AG08395 (cell line): ENCODE results near the gene HECTD4.

Experiments used
- DNase-seq: peaks from one replicate; pipeline ENCODE4 v3.0.0; 2012; ENCODE audit warnings: mixed read lengths, low spot score

Gene HECTD4

DNA sequence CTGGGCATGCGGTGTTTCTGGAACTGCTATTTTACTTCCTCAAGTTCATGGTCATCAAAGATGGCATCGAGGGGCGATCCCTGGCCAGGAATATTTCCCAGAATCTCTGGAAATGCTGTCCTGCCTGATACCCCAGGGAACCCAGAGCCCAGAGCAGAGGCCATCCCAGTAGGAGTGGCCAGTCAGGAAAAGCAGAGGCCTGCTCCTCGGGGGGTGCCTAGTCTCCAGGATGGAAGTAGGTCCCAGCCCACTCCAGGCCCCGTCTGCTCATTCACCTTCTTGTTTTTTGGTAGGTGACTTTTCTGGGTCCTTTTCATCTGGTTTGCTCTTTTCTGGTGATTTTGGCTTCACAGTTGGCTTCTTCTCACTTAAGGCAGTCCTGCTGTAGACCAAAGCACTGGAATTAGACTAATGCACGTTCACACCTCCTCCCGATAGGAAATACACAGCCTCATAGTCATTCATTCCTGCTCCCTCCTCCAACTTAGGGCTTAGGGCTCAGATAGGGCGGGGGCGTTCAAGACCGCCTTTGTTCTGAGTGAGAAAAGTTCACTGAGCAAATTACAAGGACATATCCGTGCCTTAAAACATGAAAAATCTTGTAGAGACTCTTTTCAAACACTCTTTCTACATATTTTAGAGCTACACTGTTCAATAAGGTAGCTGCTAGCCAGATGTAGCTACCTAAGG, 205.8 kb downstream of the HECTD4 start:
- DNase-seq, result no peak

DNA sequence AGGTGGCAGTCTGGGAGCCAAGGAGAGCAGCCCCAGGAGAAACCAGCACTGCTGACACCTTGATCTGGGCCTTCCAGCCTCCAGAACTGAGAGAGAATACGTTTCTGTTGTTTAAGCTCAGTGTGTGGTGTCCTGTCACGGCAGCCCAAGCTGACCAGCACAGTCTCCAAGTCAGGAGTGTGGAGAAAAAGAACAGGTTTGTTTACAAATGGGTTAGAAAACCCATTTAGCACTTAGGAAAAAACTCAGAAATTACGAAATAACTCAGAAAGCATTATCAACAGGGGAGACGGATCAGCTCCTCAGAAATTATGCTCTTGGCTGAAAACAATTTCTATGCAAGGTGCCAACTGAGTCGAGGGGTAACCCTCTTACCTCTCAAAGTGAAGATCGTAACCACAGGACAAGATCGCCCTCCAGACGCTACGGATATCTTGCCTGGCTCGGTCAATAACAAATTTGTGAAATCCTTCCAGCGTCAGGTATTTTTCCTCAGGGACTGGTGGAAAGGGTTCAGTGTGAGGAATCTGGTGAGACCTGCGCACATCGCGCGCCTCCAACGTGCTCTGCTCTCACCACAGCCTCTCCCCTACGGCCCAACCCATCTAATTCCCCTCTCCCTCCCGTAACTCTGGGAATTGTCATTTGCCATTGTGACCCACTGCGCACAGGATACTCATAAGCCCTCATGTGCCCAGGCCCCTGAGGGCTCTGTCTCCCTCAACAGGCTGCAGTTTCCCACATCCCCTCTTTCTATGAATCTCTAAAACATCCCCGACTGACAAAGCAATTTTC, 206.7 kb downstream of the HECTD4 start:
- no peak for DNase-seq

DNA sequence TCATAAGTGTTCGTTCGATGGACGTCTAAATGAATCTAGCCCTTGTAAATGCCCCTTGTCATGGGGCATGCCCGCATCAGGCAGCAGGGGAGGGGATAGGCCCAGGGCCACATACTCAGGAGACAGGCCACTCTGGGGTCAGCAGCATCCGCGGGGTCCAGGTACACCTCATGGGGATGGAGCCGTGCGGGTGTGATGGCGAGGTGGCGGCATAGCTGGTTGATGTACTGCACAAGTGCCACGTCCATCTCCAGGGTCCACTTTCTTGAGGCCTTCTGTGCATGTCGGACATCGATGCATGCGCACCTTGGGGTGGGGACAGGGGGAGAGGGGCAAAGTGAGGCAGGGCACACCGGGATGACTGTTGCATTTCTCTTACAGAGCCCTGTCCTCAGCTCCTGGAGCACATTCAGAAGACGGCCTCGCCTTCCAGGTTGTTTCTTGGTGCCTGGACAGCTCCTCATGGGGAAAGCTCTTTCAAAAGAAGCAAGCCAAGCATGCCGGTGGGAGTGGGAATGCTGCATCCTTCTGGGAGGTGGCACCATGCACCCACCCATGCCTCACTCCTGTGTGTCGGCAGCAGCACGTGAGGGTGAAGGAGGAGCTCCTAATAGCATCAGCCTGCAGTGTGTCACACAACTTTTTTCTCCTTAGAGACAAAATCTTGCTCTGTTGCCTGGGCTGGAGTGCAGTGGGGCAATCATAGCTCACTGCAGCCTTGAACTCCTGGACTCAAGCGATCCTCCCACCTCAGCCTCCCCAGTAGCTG, 209.5 kb downstream of the HECTD4 start:
- no peak for DNase-seq

DNA sequence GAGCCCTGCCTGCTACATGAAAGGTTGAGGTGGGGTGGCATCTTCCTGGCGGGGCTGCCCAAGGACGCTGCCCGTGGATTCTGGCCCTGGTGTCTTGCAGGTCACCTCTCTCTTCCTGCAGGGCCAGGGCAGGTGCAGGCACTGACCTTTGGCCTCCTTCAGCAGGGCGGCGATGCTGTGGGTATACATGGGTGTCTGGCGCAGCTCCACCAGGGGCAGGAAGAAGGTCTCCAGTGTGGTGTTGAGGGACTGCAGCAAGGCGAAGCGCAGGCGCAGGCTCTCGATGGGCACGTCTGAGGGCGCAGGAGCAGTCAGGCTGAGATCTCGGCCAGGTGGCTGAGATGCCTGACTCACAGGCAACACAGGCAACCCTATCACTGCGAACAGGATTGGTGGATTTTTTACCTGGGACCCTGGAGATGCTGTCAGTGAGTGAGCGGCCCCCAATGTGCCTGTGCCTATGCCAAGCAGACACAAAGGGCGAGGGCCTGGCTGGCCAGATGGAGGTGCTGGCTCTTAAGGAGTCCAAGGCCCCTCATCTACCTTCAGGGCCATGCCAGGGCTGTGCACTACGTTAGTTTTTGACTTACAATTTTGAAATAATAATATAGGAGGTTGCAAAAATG, 211.1 kb downstream of the HECTD4 start:
- no peak for DNase-seq

DNA sequence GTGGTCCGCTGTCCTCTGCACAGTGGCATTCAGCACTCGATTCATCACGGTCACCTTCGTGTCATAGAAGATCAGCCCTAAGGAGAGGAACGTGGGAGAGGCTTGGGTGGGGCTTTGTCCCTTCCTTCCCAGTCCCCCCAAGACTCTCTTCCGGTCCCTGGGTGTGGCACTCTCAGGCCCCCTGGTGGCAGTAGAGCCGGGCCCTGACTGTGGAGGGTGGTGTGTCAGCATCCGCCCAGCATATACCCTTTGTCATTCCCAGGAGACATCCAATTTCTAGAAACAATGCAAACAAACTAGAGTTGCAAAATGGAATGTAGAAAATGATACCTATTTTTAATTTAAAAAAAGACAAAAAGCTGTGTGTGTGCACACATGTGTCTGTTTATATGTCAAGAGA, 211.9 kb downstream of the HECTD4 start:
- peak; percentile 40 for DNase-seq

DNA sequence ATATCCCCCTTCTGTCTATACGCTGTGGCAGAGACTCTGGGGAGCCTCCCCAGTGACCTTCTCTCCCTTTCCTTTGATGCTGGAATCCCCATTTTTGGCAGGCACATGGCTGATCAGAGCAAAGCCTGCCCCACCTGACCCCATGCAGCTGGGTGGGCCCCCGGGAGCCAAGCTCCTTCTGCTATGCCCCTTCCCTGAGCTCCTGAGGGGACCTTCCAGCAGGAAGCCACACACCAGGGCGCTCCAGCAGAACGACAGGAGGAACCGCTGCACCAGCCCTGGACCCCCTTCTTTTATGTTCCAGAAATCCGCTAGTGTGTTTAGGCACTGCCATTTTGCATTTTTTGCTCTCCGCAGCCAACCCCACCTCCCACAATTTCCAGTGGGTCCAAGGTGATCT, 212.3 kb downstream of the HECTD4 start:
- DNase-seq, result no peak

DNA sequence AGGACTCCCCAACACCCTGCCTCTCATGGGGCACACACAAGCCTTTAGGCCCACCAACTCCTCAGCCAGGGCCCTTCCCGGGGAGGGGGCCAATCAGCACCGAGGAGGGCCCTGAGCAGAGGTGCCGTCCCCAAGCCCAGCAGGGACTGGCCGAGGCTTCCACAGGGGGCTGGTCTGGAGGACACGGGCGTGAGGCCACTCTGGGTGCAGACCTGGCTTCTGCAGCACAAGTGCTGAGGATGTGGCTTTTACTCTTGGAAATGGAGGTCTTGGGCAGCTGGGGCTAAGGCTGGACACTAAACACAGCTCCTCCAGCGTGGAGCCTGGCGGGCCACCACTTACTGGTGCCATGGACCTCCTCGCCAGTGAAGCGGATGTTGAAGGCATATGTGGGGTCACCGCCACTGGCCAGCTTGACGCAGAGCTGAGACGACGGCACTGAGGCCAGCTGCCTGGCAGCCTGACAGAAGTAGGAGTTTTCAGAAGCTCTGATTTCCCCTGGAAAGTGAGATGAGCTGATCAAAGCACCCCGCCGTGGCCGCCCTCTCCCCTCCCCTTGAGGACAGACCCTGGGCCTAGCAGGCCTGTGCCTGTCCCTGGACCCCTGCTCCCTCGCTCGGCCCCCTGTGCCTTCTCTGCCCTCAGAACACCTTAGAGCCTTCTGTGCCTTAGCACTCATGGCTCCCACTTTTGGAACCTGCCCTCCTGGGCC, 212.9 kb downstream of the HECTD4 start:
- no peak for DNase-seq

DNA sequence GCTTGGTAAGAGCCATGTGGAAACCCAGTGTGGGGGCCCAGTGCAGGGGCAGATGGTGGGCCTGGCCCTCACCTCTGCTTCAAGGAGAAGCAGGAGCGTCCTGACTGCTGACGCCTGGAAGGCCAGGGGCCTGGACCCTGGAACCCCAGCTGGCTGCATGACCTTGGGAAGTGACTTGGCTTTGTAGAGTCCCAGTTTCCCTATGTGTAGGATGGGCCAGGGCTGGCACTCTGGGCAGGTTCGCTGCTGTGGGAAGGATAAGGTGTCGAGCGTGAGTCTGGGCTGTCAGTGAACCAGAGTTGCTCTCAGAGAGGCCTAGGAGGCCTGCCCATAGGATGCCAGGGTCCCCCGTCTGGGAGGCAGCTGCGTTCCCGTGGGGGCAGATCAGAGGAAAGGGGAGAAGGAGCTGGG, 213.7 kb downstream of the HECTD4 start:
- no peak for DNase-seq

DNA sequence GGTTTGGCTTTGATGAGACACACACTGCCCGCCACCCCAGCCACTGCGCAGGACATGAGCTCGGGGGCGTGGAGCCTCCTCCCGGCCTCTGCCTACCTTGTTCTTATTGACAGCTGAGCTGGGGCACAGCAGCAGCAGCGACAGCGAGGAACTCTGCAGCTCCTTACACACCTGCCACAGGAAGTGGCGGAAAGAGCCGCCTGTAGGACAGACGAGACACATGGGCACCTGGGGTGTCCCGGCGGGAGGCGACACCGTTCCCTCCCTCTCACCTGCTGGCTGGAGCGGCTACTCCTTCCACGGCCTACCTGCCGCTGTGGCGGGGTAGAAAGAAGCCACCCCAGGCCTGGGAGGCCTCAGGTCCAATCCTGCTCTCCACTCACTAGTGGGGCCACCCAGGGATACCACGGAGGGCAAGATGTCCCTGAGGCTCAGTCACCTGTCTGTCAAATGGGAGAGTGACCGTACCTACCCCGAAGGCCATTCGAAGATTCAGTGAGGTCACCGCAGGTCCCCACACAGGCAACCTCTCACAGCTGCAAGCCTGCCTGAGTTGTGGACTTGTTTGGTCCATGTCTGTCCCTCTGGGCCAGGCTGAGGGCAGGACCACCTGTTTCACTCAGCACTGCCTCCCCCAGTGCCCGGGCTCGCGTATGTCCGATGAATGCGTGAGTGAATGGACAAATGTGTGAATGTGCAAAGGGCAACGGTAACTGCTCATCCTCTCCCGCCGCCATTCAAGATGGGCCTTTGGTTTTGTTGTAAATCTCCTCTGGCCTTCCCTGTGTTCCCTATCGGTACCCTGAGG, 214.3 kb downstream of the HECTD4 start:
- no peak for DNase-seq

DNA sequence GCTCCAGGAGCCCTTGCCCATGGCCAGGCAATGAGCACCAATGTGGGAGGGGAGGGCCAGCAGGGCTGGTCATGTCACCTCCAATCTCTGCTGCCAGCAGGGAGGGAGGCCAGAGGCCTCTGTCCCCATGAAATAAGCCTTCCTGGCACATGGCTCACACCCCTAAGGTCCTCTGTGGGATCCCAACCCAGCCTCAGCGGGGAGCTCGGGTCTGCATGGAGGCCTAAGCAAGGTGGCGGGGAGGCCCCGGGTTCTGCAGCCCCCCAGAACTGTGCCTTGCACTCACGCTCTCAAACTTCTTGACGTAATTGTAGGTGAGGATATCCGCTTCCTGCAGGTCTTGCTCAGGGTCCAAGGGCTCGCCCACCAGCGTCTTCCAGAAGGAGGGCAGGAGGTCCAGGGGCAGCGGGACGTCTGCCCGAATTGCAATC, 215.2 kb downstream of the HECTD4 start:
- no peak for DNase-seq

DNA sequence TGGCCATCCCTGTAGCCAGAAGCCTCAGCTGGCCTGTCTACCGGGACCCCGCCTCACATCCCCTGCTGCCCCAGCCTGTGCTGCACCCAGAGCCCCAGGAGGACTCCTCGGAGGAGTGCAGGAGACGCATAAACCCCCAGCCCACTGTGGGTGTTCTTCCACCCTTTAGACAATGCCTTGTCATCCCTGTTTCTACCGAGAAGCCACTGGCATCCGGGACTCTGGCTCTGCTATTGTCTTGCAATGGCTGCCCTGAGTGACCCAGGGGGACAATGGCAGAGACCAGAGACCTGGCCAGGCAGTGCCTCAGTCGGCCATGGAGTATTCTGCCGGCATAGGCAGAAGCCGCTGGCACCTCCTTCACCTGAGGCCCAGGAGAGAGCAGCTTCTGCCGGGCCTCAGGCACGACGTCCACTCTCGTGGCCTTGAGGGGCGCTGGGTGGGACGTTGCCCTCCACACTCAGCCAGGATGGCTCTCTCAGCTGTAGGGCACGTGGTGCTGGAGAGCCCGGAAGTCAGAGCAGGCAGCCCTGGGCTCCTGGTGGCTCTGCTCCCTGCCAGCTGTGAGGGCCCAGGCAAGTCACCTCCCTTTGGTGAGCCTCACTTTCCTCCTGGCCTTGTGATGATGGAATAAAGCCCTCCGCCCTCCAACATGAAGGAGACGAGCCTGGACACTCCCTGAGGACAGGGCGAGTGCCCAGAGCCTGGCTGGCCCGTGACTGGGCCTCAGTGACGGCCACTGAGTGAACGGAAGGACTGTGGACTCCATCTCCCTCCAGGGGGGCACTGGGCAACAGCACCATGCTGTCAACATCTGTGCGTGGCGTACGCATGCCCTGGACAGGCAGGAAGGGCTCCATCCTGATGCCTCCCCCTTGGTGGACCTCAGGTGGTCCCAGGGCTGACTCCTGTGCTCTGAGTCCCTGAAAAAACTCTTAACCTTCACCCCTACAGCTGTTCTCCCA, 215.9 kb downstream of the HECTD4 start:
- no peak for DNase-seq

DNA sequence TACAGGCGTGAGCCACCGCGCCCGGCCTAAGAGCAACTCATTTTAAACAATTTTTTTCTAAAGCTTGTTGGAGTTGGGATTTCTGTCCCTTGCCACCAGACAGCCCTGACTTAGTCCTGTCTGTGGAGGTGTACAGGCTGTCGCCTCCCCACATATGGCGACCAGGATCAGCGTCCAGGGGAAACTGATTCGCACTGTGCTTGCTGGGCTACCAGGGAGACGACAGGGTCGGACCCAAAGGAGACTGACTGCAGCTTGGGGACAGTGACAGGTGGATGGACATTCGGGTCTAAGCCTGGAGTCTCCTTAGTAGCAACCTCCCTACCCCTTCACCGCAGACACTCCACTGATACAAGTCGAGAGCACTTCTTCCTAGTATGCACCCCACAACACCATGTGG, 216.6 kb downstream of the HECTD4 start:
- DNase-seq, result no peak

DNA sequence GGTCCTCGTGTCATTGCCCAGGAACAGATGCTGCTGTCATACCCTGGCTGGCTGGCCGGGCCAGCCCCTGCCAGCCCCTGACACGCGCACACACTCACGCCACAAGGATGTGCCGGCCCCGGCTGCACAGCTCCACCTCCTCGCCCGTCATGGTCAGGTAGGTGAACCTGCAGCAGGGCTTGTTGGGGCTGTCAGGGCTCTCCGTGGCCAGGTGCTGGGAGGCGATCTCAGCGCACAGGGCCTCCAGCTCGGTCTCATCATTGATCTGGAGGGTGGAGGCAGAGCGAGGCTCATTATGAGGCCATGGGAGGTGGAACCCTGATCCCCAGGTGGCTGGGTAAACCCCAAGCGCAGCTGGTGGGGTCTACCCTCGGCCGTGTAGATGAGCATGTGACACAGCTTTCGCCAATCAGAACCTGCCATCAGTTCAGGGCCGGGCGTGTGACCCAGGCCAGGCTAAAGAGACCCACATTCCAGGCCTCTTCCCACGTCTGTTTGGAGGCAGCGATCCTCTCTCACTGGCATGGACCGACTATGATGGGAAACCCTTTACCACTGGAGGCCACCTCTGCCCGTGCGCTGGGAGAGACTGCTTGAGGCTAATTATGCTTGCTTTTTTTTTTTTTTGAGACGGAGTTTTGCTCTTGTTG, 218.1 kb downstream of the HECTD4 start:
- DNase-seq, result no peak

DNA sequence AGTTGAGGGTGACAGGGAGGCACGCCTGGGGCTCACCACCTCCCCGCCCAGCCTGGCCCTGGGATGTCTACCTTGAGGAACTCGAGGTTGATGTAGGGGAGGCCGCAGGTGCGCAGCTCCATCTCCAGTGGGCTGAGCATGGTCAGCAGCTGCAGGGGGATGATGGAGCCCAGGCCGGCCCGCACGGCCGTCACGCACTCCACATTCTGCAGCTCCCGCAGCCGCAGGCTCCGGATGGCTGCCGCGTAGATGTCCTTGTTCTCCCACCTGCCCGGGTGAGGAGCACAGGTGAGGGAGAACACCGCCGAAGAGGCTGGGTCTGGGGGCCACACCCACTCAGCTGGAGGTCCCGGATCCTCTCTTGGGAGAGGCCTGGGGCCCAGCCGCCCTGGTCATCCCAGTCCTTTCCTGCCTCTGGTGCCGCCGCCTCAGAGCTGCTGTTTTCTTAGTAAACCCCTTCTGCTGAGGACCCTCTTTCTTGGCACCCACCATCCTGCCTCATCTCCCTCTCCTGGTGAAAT, 218.7 kb downstream of the HECTD4 start:
- DNase-seq, result no peak

DNA sequence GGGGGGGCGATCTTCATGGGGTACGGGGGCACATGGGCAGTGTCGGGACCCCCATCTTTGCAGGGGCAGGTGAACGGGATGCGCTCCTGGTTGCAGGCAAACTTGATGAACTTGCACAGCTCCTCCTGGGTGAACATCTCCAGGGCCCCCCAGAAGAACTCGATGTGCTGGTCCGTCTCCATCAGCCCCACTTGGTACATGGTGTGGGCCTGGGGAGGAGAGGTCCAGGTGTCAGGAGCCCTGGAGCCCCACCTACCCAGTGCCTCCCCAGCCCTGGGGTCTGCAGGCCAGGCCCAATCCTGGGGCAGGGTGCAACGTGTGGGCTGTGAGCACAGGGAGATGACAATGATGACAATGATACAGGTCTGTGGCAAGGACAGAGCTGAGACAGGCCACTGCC, 219.2 kb downstream of the HECTD4 start:
- no peak for DNase-seq

DNA sequence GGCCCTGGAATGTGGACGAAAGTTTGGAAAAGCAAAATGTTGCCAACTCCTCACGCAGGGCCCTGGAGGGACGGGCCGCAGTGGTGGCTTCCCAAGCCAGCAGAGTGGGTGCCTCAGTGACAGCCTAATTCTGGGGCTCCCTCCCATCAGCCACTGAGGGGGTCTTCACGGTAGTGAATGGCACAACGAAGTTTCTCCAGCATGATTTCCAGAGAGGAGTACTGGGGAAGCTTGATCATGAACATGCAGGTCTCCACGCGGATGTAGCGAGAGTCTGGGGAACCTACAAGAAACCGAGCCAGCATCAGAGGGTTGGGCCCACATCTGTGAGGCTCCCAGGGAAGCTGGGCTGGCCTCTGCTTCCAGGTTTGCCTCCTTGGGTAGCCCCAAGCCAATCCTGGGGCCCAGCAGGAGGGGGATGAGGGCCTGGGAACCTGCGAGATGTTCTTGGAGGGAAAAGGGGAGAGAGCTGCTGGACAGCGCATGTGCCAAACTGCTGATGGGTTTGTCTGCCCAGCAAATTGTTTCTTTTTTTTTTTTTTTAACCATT, 219.9 kb downstream of the HECTD4 start:
- DNase-seq, result no peak

DNA sequence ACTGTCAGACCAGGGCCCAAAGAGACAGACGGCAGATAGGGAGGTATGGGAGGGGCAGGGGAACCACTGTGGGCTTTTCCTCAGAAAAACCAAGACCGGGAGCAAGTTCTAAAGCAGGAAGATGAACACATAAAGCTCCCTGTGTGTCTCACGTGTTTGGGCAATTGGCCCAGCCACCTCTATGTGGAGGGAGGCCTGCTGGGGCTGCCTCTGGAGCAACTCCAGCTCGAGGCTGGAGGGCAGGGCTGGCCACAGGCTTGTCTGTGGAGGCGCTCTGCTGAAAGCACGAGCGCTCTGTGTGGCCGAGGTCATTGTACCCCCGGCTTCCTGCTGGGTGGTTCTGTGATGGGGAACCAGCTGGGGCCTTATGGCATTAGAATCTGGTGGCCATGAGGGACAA, 220.5 kb downstream of the HECTD4 start:
- no peak for DNase-seq

DNA sequence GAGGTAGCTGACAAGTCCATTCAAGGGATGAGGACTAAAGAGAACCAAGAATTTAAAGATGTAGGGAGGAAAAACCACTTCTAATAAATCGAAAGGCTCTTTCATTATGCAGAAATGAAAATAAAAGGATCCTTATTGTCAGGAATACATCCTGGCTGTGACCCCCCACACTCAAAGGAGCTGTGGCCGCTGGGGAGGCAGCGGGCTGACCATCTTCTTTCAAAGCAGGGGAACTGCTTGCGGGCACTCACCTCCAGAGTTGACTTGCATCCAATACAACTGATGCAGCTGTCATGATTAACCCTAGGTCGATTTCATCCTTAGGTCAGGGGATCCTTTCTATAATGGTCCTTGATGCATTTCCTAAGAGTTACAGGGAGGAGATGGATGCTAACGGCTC, 221.6 kb downstream of the HECTD4 start:
- no peak for DNase-seq

DNA sequence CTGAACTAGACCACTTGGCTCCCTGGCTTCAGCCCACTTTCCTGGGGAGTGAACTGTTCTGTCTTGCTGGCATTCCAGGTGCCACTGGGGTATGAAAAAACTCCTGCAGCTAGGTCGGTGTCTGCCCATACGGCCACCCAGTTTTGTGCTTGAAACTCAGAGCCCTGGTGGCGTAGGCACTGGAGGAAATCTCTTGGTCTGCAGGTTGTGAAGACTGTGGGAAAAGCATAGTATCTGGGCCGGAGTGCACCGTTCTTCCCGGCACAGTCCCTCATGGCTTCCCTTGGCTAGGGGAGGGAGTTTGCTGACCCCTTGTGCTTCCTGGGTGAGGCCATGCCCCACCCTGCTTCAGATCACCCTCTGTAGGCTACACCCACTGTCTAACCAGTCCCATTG, 223.1 kb downstream of the HECTD4 start:
- no peak for DNase-seq
